ENCODE data around the gene DLX2.

DNA sequence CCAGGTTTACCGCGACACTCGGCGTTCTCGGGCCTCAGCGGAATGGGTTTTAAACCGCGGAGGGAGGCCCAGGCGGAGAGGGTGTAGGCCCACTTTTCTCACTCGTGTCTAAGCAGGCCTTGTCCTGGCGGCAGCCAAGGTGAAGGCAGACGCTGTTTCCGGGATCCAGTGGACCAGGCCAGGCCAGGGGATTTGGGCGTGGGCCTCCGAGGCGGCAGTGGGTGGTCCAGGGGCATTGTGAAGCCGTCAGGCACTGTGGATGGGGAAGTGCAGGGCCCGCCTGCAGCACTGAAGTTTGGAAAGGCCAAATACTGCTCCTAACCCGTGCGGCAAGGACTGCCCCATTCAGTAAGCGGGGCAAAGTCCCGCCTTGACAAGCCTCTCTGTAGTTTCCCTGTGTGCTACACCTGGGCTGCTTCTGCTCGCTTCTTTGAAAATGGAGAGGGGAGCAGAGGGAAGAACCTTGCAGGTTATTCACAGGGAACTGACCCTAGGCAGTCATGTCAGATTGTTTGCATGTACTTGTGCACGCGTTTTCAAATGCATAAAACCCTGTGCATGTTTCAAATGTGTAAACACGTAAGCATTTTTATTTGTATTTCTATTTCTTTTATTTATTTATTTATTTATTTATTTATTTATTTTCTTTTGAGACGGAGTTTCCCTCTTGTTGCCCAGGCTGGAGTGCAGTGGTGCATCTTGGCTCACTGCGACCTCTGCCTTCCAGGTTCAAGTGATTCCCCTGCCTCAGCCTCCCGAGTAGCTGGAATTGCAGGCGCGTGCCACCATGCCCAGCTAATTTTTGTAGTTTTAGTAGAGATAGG is 7.5 kb upstream of the DLX2 start:
- no peak for TF ChIP-seq EZH2 (IDR thresholded peaks at IDR 0.05; ENCODE audit: borderline replicate concordance)
- TF ChIP-seq, protein P1, sequence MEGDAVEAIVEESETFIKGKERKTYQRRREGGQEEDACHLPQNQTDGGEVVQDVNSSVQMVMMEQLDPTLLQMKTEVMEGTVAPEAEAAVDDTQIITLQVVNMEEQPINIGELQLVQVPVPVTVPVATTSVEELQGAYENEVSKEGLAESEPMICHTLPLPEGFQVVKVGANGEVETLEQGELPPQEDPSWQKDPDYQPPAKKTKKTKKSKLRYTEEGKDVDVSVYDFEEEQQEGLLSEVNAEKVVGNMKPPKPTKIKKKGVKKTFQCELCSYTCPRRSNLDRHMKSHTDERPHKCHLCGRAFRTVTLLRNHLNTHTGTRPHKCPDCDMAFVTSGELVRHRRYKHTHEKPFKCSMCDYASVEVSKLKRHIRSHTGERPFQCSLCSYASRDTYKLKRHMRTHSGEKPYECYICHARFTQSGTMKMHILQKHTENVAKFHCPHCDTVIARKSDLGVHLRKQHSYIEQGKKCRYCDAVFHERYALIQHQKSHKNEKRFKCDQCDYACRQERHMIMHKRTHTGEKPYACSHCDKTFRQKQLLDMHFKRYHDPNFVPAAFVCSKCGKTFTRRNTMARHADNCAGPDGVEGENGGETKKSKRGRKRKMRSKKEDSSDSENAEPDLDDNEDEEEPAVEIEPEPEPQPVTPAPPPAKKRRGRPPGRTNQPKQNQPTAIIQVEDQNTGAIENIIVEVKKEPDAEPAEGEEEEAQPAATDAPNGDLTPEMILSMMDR (IDR thresholded peaks at IDR 0.05; ENCODE audit: poor library complexity) = no peak
